Frontal cortex (tissue), 4 donors: ENCODE measurements around the gene GPAM. TPM values are rescaled to one million over a fixed set of nuclear protein-coding genes. Genes with fewer than 3 reads are reported as not detected.

ENCODE experiments used
- DNase-seq, 2 donors: peaks; one replicate each; pipeline ENCODE4 v3.0.0; 2012; ENCODE audit warnings: low spot score in 2 of 2
- FAIRE-seq: peaks from 2 replicates; lab custom pipeline; 2012; peaks lifted over from hg19 to GRCh38; lab: Jason Lieb, UNC
- total RNA-seq: library from RNA; depleted of rRNA; stranded (reverse); fragments of >200 nt; gene quantifications from one replicate; pipeline ENCODE4 v1.2.3, GENCODE V29; 2014
- donor health status: control.
- donor health status: control.
- donor health status: control.

The GPAM gene
- total RNA-seq, 1 donor from 2014 or later, result 51.0 TPM

- FAIRE-seq (no peak), DNase-seq (no peak)
These were observed 4.0 kb upstream of the GPAM start for GRCh38 chr10:112187527-112187926.

GRCh38 chr10:112185959-112186358 is 2.4 kb upstream of the GPAM start:
- no peak for DNase-seq
- FAIRE-seq, result no peak

- DNase-seq, result no peak
- FAIRE-seq, result no peak
These were observed 814 bp upstream of the GPAM start for GRCh38 chr10:112184379-112184778.

- DNase-seq (no peak), FAIRE-seq (no peak)
These were observed 447 bp upstream of the GPAM start for GRCh38 chr10:112184052-112184371.

GRCh38 chr10:112182784-112183328 is 709 bp downstream of the GPAM start:
- no peak for DNase-seq
- FAIRE-seq, result no peak

- no peak for DNase-seq
- no peak for FAIRE-seq
These were observed 6.3 kb downstream of the GPAM start for GRCh38 chr10:112177247-112177646.

GRCh38 chr10:112176543-112176942 is 7.0 kb downstream of the GPAM start:
- FAIRE-seq (no peak), DNase-seq (no peak)

GRCh38 chr10:112175409-112175808 is 8.2 kb downstream of the GPAM start:
- DNase-seq, result no peak
- FAIRE-seq, result no peak

GRCh38 chr10:112173206-112173605 is 10.4 kb downstream of the GPAM start:
- no peak for FAIRE-seq
- DNase-seq, result no peak

- DNase-seq, result no peak
- no peak for FAIRE-seq
These were observed 14.8 kb downstream of the GPAM start for GRCh38 chr10:112168733-112169132.

- DNase-seq, result no peak
- no peak for FAIRE-seq
These were observed 16.8 kb downstream of the GPAM start for GRCh38 chr10:112166800-112167199.

GRCh38 chr10:112161757-112162518 is 21.6 kb downstream of the GPAM start:
- DNase-seq (no peak), FAIRE-seq (no peak)

GRCh38 chr10:112160834-112161233 is 22.7 kb downstream of the GPAM start:
- FAIRE-seq, result no peak
- no peak for DNase-seq

GRCh38 chr10:112159469-112159868 is 24.1 kb downstream of the GPAM start:
- no peak for DNase-seq
- no peak for FAIRE-seq

GRCh38 chr10:112151524-112152039 is 32.0 kb downstream of the GPAM start:
- DNase-seq (no peak), FAIRE-seq (no peak)

- no peak for DNase-seq
- FAIRE-seq, result no peak
These were observed 35.2 kb downstream of the GPAM start for GRCh38 chr10:112148331-112148730.

GRCh38 chr10:112146799-112147198 is 36.8 kb downstream of the GPAM start:
- FAIRE-seq (no peak), DNase-seq (no peak)

GRCh38 chr10:112145263-112145662 is 38.3 kb downstream of the GPAM start:
- FAIRE-seq (no peak), DNase-seq (no peak)

GRCh38 chr10:112143420-112143819 is 40.1 kb downstream of the GPAM start:
- FAIRE-seq (no peak), DNase-seq (no peak)

GRCh38 chr10:112141292-112141691 is 42.3 kb downstream of the GPAM start:
- FAIRE-seq, result no peak
- DNase-seq, result no peak

- DNase-seq, result peak in 1 of 2 donors; percentile 51
- FAIRE-seq, result no peak
These were observed 43.2 kb downstream of the GPAM start for GRCh38 chr10:112140110-112140970.
